HG03521 (cell line): Measurements from ENCODE around the gene LAMA2.

Experiments
- ATAC-seq: cut with Tn5 transposase; IDR thresholded peaks from one replicate; pipeline ENCODE4 v1.9.1; 2021; ENCODE audit warnings: mild to moderate bottlenecking, moderate library complexity; ENCODE audit not compliant: unreplicated experiment

The LAMA2 gene

DNA sequence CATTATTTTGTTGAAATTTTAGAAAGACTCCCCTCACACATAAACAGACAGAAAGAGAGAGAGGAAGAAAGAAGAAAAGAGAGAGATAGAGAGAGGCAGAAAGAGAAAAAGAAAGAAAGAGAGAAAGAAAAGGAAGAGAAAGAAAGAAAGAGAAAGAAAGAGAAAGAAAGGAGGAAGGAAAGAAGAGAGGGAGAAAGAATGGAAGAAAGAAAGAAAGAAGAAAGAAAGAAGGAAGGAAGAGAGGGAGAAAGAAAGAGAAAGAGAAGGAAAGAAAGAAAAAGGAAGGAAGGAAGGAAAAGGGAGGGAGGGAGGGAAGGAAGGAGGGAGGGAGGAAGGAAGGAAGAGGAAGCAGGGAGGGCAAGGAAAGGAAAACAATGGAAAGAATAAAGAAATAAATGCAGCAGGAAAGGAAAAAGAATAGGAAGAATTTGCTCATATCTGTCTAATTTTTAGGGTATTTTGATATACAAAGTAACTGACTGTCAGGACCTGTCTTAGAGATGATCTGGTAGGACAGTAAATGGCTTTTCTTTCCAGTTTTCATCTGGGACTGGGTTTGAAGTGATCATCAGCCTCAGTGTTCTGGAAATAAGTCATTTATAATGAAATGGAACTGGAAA lies 325.6 kb downstream of the LAMA2 start:
- ATAC-seq = no peak

DNA sequence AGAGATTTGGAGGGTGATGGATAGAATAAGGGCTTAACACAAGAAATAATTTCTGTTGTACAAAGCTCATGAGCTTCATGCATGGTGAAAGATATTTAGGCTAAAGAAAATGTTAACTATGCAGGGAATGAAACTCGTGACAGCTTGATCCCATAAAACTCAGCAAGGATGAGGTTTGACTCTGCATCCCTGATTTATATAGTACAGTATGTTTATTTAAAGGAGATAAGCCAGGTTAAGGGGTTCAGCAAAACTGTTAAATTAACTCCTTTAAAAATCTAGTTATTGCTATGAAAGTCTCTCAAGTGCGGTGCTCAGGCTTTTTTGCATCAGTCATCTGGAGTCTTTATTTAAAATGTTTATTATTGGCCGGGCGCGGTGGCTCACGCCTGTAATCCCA lies 326.4 kb downstream of the LAMA2 start:
- ATAC-seq = no peak

DNA sequence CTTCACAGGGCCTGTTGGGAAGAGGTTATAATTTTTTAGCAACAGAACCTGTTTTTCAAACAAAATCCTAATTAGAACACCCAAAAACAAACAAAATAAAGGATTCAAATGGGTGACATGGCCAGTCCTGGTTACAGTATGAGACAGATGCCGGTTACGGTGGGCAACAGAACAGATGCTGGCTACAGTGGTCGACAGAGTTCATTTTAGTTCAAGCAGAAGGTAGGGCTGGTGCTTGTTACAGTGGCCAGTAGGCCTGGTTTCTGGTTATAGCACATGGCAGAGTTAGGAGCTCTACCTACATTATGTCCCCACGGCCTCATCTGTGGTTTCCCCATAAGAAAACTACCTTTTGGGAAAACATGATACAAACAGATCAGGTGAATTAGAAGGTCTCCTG lies 327.7 kb downstream of the LAMA2 start:
- ATAC-seq = no peak

DNA sequence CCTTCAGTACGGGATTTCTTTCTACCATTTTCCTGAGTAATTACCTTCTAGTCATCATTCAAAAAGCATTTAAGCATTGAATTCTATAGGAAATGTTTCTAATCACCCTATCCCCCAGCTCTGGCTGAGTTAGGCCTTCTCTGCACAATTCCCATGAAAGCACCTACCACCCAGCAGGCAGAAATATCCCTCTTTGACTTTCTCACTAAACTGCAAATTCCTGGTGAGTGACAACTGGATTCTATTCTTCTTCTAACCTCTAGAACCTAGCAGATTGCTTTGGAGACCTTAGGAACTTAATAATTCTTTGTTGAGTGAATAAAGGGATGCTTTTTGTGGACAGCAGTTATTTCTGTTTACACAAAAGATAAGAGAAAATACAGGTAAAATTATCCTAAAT lies 328.7 kb downstream of the LAMA2 start:
- no peak for ATAC-seq

DNA sequence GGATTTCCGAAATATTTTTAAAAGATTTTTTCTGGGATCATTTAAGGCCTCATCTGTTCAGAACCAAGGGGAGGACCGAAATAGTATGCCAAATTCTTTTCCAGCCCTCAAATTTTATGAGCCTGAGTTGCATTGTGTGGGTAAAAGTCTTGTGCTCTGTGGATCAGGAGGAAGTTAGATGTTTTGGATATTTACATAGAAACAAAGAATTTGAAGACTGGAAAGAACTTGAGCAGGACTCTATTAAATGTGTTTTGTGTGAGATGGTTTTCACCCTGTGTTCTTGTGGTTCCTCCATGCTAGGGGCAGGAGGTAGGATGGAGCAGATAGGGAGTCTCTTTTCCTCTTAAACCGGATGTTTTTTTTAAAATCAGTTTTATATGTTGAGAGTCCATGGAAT lies 329.1 kb downstream of the LAMA2 start:
- no peak for ATAC-seq

DNA sequence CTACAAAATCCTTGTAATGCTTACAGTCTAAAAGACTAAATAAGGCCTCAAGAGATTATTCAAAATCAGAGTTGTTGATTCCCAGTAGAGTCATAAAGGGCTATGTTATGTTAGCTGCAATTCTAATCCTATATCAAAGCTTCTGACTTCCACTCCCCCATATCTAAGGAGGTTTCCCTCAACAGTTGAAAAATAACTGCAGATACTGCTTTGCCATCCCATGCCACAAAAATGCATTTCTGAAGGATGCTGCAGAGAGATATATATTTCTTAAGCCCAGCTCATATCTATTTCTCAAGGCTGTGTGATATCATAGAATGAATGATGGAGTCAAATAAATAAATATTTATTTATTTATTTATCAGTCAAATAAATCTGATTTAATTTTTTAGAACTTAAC lies 332.3 kb downstream of the LAMA2 start:
- ATAC-seq = no peak

DNA sequence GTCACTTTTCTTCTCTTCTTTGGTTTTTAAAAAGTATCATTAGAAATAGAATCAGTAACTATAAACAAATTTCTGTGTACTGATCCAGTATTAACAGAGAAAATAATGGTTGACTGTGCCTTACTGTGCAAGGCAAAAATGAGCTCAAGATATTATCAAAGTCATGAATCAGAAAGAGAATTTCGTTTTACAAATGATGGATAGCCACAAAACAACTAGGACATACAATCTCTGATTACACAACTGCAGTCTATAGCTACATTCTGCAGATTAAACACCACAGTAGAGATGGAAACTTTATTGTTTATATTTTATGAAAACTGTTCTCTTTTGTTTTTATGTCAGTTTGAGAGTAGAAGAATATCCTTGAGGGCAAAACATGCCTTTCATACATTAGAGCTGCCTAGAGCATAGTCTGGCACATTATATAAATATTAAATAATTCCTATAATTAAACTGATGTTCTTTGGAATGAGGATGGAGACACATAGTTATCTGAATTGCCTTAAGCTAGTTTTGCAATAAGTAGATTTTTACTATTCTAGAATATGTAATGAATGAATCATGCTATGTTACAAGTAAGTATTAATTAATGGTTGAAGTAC lies 333.1 kb downstream of the LAMA2 start:
- ATAC-seq = no peak

DNA sequence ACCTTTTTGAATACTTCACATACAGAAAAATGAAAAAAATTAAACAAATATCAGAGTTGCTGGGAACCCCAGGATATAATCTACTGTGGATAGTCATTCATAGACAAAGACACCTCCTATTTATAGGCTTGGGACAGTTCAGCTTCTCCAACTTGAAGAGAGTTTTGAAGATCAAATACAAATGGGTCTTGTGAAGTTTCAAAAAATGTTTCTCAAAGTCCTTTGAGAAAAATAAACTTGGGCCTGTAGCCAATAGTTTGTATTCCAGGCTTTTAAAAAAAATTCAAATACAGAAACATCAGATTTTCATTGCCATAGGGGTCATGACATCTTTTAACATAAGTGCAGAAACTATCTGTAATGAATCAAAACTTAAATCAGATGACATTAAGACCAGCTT lies 334.8 kb downstream of the LAMA2 start:
- no peak for ATAC-seq

DNA sequence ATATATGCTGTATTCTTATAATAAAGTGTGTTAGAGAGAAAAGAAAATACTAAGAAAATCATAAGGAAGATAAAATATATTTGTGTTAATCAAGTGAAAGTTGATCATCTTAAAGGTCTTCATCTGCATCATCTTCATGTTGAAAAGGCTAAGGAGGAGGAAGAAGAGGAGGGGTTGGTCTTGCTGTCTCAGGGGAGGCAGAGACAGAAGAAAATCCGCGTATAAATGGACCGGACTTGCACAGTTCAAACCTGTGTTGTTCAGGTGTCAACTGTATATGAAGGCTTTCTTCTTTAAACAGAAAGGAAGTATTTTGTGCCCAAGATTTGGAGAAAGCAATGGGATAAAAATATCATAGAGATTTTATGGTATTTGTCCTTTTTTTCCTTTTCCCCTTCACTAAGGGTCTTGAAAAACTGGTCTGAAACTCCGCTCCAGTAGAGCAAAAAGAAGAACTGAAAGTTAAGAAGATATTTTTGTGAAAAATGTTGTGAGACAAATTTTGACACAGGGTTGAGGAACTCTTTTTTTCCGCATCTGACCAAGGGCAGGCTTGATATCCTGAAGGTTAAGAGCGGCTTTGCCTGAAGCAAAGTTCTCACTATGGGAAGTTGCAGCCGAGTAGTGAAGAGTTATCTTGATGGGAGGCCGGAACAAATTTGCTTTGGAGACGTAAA lies 350.7 kb downstream of the LAMA2 start:
- ATAC-seq = no peak

DNA sequence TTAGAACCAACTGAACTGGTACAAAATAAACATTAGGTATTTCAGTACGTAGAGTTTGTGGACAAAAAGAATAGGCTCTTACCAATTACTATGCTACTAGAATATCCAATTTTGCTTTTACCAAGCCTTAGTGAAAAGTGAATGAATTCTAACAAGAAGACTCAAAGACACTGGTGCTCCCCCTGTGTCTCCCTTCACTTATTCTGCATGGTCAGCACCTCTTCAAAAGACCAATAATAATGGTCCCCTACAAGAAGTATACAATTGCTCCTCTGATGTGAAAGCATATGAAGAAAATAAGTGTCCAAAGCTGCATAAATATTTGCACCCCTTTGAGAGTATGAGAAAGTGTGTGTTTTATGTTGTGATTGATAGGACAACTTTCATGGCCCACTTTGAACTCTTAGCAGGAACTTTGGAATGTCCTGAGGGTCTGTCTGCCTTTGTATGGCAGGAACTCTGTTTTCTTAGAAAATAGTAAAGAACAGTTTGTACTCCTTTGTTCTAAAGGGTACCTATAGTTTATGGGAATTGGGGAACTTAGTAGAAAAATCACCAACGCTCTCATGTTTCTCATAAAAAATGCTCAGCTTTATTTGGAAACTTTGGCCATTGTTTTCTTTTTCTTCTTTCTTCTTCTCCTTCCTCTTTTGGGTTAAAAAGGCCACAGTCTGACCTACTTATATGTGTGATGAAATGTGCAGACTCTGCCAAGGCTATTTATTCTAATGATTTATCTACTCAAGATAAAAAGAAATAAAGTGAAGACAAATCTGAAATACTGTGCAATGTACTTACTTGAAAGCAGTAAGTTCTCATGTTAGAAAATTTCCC lies 352.4 kb downstream of the LAMA2 start:
- ATAC-seq = no peak

DNA sequence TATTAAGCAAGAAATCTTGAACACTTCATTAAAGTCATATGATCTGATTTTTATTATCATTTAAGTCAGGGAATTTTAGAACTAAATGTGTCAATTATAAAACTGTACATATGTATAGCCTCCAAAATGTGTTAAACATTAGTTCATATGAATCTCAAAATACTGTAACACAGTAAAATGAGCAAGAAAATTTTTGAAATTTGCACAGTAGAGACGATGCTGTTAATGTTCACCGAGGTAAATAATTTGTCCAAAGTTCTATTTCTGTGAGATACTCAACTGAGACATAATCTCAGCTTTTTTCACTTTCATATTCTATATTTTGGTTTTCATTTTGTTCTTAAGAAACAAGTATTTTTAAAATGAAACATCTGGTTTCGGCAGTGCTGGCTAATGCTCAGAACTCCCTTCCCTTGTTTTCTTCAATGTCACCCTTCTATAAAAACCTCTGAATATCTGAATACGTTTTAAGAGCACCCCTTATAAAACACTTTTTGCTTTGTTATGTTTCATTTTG lies 353.1 kb downstream of the LAMA2 start:
- no peak for ATAC-seq

DNA sequence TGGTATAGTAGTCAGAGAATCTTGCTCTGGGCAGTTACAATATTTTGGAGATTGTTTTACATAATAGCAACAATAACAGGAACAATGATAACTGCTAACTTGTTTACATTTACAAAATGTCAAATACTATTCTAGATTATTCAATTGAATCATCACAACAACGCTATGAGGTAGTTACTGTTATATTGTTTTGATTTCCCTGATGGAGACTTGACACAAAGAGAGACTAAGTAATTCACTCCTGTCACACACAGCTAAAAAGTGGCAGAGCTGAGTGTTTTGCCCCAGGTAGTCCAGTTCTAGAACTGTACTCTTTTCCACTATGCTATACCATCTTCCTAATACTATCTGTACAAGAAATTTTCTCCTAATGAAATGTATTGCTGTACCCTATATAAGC lies 356.1 kb downstream of the LAMA2 start:
- no peak for ATAC-seq

DNA sequence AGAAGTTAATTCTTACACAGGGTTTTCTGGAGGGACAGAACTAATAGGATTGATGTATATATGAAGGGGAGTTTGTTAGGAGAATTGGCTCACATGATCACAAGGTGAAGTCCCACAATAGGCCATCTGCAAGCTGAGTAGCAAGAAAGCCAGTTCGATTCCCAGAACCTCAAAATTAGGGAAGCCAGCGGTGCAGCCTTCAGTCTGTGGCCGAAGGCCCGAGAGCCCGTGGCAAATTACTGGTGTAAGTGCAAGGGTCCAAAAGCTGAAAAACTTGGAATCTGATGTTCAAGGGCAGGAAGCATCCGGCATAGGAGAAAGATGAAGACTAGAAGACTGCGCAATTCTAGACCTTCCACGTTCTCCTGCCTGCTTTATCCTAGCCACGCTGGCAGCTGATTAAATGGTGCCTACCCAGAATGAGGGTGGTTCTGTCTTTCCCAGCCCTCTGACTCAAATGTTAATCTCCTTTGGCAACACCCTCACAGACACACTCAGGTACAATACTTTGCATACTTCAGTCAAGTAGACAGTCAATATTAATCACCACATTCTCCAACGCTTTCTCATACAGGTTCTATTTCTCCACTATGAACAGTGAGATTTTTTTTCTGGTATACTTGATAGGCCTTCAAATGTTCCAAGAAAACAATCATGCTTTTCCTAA lies 357.0 kb downstream of the LAMA2 start:
- ATAC-seq = no peak

DNA sequence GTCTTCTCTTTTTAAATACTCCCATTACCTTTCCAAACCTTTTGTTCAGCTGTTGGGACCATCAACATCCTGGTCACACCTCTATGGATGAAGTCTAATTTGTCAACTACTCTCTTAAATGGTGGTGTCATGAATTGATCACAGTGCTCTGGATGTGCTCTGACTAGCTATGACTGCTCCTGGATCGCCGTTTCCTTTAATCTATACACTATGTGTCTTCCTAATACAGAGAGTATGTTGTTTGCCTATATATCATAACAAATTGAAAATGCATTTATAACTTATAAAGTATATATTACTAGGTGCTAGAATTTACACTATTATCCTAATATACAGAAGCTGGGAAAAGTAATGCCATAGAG lies 357.5 kb downstream of the LAMA2 start:
- no peak for ATAC-seq

DNA sequence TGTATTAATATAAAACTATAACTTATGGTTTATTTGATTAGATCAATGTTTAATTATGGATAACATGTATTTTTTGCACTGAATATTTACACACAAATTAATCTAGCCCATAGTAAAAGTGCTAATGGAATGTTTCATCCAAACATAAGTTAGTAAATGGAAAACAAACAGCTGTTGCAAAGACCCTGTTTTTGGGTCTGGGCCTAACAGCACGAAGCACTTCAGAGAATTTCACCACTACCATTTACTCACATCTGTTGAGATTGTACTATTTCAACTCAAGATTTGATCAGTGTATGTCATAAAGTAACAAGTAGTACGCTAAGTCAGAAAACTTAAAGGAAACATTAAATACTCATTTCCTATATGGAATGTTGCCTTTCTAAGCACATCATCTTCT lies 359.6 kb downstream of the LAMA2 start:
- no peak for ATAC-seq

DNA sequence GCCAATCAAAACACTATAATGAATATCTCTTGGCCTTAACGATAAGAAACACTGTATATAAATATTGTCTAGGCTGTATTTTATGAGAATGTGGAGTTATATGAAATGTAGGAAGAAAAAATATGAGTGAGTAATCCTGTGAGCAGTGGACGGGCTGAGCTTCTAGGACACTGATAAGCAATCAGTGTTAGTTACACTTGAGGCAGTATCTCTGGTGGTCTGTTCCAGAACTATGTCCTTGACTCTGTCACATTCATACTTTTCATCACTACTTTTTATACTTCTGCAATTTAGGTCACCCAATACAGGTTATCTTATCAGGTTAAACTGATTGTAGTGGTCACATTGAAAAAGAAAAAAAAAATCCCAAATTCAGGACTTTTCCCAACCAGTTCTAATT lies 360.4 kb downstream of the LAMA2 start:
- ATAC-seq = no peak

DNA sequence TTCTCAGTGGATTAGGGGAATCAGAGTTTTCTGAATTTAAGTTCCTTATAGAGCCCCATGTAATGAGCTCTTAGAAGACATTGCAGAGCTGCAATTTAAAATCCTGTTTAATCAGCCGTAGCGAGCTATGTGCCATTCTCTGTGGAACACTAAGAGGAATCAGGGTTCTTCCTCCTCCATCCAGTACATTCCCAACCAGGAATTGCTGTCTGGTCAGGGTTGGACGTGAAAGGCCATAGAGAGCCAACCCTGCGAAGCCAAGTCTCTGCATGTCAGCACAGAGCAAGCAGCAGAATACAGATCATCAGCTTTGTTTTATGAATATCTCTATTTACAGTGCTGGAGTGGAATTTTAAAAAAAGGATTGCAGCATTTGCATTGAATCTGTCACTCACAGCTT lies 366.0 kb downstream of the LAMA2 start:
- no peak for ATAC-seq

DNA sequence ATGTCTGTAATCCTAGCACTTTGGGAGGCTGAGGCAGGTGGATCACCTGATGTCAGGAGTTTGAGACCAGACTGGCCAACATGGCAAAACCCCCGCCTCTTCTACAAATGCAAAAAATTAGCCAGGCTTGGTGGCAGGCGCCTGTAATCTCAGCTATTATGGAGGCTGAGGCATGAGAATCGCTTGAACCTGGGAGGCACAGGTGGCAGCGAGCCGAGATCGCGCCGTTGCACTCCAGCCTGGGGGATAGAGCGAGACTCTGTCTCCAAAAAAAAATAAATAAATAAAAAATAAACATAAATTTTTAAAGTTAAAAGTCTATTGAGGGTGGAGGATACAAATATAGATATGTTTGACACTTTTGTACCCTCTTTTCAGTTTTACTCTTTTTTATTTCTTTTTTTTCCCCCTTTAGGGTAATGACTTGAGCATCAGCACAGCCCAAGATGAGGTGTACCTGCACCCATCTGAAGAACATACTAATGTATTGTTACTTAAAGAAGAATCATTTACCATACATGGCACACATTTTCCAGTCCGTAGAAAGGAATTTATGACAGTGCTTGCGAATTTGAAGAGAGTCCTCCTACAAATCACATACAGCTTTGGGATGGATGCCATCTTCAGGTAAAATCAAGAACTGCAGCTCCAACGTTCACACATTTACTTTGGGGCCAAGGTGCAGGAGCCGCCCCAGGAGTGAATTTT lies 368.9 kb downstream of the LAMA2 start:
- ATAC-seq = peak; percentile 89

DNA sequence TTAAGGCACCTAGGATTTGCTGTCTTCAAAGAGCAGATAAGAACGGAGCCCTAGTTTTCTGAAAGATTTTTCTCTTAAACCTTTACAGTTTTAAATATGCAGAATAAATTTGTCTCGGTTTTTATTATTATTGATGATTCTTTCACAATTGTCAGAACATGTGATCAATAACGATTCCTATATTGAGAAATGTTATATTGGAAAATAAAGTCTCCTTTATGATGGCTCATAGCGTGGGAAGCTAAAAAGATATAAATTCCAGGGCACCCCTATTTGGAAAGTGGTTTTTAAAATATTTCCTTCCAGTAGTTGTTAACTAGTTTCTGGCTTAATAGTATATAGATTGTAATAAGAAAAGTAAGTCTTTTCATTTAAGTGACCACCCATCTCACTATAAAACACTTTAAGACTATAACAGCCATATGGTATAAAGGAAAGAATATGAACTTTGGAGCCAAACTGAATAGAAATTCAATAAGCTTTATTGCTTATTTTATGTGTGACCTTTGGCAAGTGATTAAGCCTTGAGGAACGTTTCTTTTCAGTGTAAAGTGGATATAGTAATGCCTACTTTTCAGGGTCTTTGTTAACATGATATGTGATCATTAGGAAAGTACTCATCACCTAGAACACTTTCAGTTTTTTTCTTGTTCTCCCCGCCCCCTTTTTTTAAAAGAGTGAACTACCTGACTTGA lies 369.6 kb downstream of the LAMA2 start:
- no peak for ATAC-seq

DNA sequence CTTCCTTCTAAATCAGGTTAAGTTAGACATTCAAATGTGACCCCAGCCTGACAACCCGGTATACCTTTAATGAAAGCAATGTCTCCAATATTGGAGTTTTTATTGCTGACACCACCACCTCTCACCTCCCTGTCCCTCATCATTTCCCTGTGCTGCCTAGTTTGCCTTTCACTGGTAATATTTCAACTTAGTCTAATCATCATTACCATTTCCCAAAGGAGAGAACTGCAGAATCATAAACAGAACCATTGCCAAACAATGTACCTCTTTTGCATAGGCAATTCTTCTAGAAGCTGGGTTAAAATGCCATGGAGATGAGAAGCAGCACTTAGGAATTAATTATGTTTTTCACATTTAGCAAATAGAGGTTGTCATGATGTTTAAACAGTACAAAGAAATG lies 370.3 kb downstream of the LAMA2 start:
- ATAC-seq = no peak
